GM23338 (cell line): ENCODE data around the gene LDLRAD3. TPM values are rescaled to one million over a fixed set of nuclear protein-coding genes. Genes with fewer than 3 reads are reported as not detected.

ENCODE experiments used
- ATAC-seq: fragments of 200-7000 bp; cut with Tn5 transposase; 3 replicates; pipeline ENCODE4 v1.9.1; 2020
- DNase-seq: peaks from one replicate; pipeline ENCODE4 v3.0.0-alpha.2; 2015; ENCODE audit warnings: low spot score
- H2AFZ ChIP-seq: fragments of 200-600 bp; sonication (generic); 2 replicates; pipeline ENCODE4 v1.8.0; 2016; ENCODE audit warnings: antibody characterized with exemption, mild to moderate bottlenecking, moderate library complexity
- H3F3A ChIP-seq: fragments of 200-600 bp; sonication (generic); replicated peaks from 2 replicates; pipeline ENCODE4 v1.8.0; 2017; ENCODE audit warnings: antibody characterized with exemption, mixed run types, low read depth
- H3K27ac ChIP-seq: fragments of 200-600 bp; sonication (generic); 2 replicates; pipeline ENCODE4 v1.6.1; 2016; ENCODE audit warnings: low read depth
- H3K27me3 ChIP-seq: fragments of 200-600 bp; sonication (generic); 2 replicates; pipeline ENCODE4 v1.8.0; 2016; ENCODE audit warnings: mild to moderate bottlenecking, mixed run types, moderate library complexity; ENCODE audit not compliant: insufficient read depth
- H3K36me3 ChIP-seq: fragments of 200-600 bp; sonication (generic); 2 replicates; pipeline ENCODE4 v1.8.0; 2016; ENCODE audit warnings: mild to moderate bottlenecking; ENCODE audit not compliant: insufficient read depth
- H3K4me1 ChIP-seq: fragments of 200-600 bp; sonication (generic); 2 replicates; pipeline ENCODE4 v1.8.0; 2016; ENCODE audit warnings: mild to moderate bottlenecking, moderate library complexity; ENCODE audit not compliant: insufficient read depth
- H3K4me2 ChIP-seq: fragments of 200-600 bp; sonication (generic); 2 replicates; pipeline ENCODE4 v1.7.1; 2017; ENCODE audit warnings: mixed run types
- H3K4me3 ChIP-seq: fragments of 200-600 bp; sonication (generic); 2 replicates; pipeline ENCODE4 v1.6.1; 2016; ENCODE audit warnings: mixed run types
- H3K79me2 ChIP-seq: fragments of 200-600 bp; sonication (generic); replicated peaks from 2 replicates; pipeline ENCODE4 v1.8.0; 2017; ENCODE audit warnings: mild to moderate bottlenecking; ENCODE audit not compliant: insufficient read depth
- H3K9me2 ChIP-seq: fragments of 200-600 bp; sonication (generic); 2 replicates; pipeline ENCODE4 v1.8.0; 2017; ENCODE audit not compliant: insufficient read depth
- H4K20me1 ChIP-seq: fragments of 200-600 bp; sonication (generic); replicated peaks from 2 replicates; pipeline ENCODE4 v1.8.0; 2017; ENCODE audit warnings: mild to moderate bottlenecking; ENCODE audit not compliant: insufficient read depth
- H3K27ac Mint-ChIP-seq: 2 replicates; pipeline ENCODE4 v1.8.0; 2020; ENCODE audit warnings: inconsistent platforms, mild to moderate bottlenecking, moderate library complexity, mixed read lengths
- H3K27me3 Mint-ChIP-seq: 3 replicates; pipeline ENCODE4 v1.8.0; 2022; ENCODE audit warnings: low read depth, mild to moderate bottlenecking, moderate library complexity, mixed read lengths, inconsistent platforms; ENCODE audit not compliant: insufficient read depth, poor library complexity
- H3K36me3 Mint-ChIP-seq: 3 replicates; pipeline ENCODE4 v1.8.0; 2021; ENCODE audit warnings: low read depth, mild to moderate bottlenecking, inconsistent platforms, moderate library complexity, mixed read lengths
- H3K4me1 Mint-ChIP-seq: 3 replicates; pipeline ENCODE4 v1.8.0; 2020; ENCODE audit warnings: mild to moderate bottlenecking, inconsistent platforms, mixed read lengths
- H3K4me3 Mint-ChIP-seq: 3 replicates; pipeline ENCODE4 v1.8.0; 2021; ENCODE audit warnings: moderate library complexity, mild to moderate bottlenecking, inconsistent platforms, mixed read lengths
- H3K9me3 Mint-ChIP-seq: 3 replicates; pipeline ENCODE4 v1.8.0; 2020; ENCODE audit warnings: moderate library complexity, mild to moderate bottlenecking, inconsistent platforms, mixed read lengths
- CREB1 ChIP-seq: fragments of 250-450 bp; sonication (Bioruptor Pico); IDR thresholded peaks from 2 replicates; pipeline ENCODE4 v1.5.0; 2020; ENCODE audit warnings: low read depth, mild to moderate bottlenecking, moderate library complexity
- CTCF ChIP-seq, 2 experiments: fragments of 200-600 bp in 1 of 2; sonication (generic) in 1 of 2; conservative IDR thresholded peaks; 2 replicates each; pipeline versions ENCODE4 v1.5.1 to v1.6.1; 2016 to 2017; ENCODE audit warnings: antibody characterized with exemption in 2 of 2, low read depth in 2 of 2, mild to moderate bottlenecking in 2 of 2, moderate library complexity in 1 of 2
- ETS1 ChIP-seq: IDR thresholded peaks from 2 replicates; pipeline ENCODE4 v1.6.1; 2016; ENCODE audit warnings: antibody characterized with exemption
- JUNB ChIP-seq: IDR thresholded peaks from one replicate; pipeline ENCODE4 v1.6.1; 2016; ENCODE audit warnings: antibody characterized with exemption; ENCODE audit not compliant: unreplicated experiment
- NANOG ChIP-seq: IDR thresholded peaks from 2 replicates; pipeline ENCODE4 v1.6.1; 2016; ENCODE audit warnings: antibody characterized with exemption, borderline replicate concordance
- POLR2AphosphoS5 ChIP-seq: IDR thresholded peaks from 2 replicates; pipeline ENCODE4 v1.6.1; 2016; ENCODE audit warnings: antibody characterized with exemption, low read depth
- REST ChIP-seq: IDR thresholded peaks from one replicate; pipeline ENCODE4 v1.6.1; 2018; ENCODE audit warnings: antibody characterized with exemption; ENCODE audit not compliant: unreplicated experiment
- polyA plus RNA-seq: library from polyadenylated mRNA; unstranded; fragments of >200 nt; fragmentation: Nextera tagmentation; extraction: Ambion mirVana; gene quantifications from 2 replicates; pipeline ENCODE4 v1.2.1, GENCODE V29; 2016
- total RNA-seq: library from RNA; depleted of rRNA; stranded (reverse); fragments of >200 nt; shearing (Covaris generic); gene quantifications from 2 replicates; pipeline ENCODE4 v1.2.3, GENCODE V29; 2014

LDLRAD3 gene
- total and polyA plus RNA-seq, 2 experiments from 2014 or later: 8.5 to 19.4 TPM

GRCh38 chr11:36278531-36279282 lies 334.8 kb downstream of the LDLRAD3 start:
- no peaks in the 10 kb centered on the region for H3K36me3 ChIP-seq
- no peaks in the 10 kb centered on the region for H4K20me1 ChIP-seq
- Mint-ChIP-seq H3K4me3 (no peak overlapping the region), H3K36me3 (peaks cover 1% of the 10 kb centered on the region; the same call in 1 of the 3 replicates), H3K9me3 (no peaks in the 10 kb centered on the region), H3K27me3 (peaks cover 1% of the 10 kb centered on the region), H3K4me1 (no peaks in the 10 kb centered on the region), H3K27ac (no peak overlapping the region)
- no peaks in the 10 kb centered on the region for H3K27me3 ChIP-seq
- DNase-seq (peak; percentile 49), ATAC-seq (peak; percentile 82)
- H3K4me3 ChIP-seq: no peak overlapping the region
- H3K79me2 ChIP-seq: peaks cover 10% of the 10 kb centered on the region
- no peaks in the 10 kb centered on the region for H3K4me1 ChIP-seq
- no peaks in the 10 kb centered on the region for H3K9me2 ChIP-seq
- no peak overlapping the region for H2AFZ ChIP-seq
- TF ChIP-seq ETS1 (no peak), CTCF (conservative IDR thresholded peaks at IDR 0.05; ENCODE audit: low read depth in 2 of 2) (peak; percentile 31 to 48)
- H3K4me2 ChIP-seq: no peak overlapping the region
- no peak overlapping the region for H3K27ac ChIP-seq
- no peaks in the 10 kb centered on the region for H3F3A ChIP-seq

- Histone ChIP-seq H3K27me3 (no peaks in the 10 kb centered on the region), H2AFZ (no peak overlapping the region), H3K36me3 (no peaks in the 10 kb centered on the region), H3K79me2 (peaks cover 12% of the 10 kb centered on the region), H3K9me2 (no peaks in the 10 kb centered on the region), H3F3A (no peaks in the 10 kb centered on the region), H4K20me1 (no peaks in the 10 kb centered on the region), H3K4me1 (no peaks in the 10 kb centered on the region), H3K4me2 (no peak overlapping the region), H3K4me3 (no peak overlapping the region), H3K27ac (no peak overlapping the region)
- H3K27ac Mint-ChIP-seq: no peak overlapping the region
- H3K4me3 Mint-ChIP-seq: no peak overlapping the region
- ATAC-seq: no peak
- H3K27me3 Mint-ChIP-seq: no peaks in the 10 kb centered on the region
- no peaks in the 10 kb centered on the region for H3K4me1 Mint-ChIP-seq
- H3K36me3 Mint-ChIP-seq: no peaks in the 10 kb centered on the region
- DNase-seq: no peak
- H3K9me3 Mint-ChIP-seq: no peaks in the 10 kb centered on the region
- TF ChIP-seq REST (no peak), CTCF (conservative IDR thresholded peaks at IDR 0.05; ENCODE audit: low read depth in 2 of 2) (no peak), CREB1 (CRISPR knock-in tag) (no peak), POLR2AphosphoS5 (no peak), NANOG (no peak), JUNB (no peak)
Measured at GRCh38 chr11:36280531-36280930, 336.7 kb downstream of the LDLRAD3 start.
